Esophagus squamous epithelium (tissue), 4 donors: ENCODE data around the gene GUCA2A.

Source experiments
- POLR2A ChIP-seq, 4 donors: fragments of 450-650 bp; IDR thresholded peaks; one replicate each; pipeline ENCODE4 v1.6.1; 2017; ENCODE audit warnings: antibody characterized with exemption in 4 of 4, mild to moderate bottlenecking in 4 of 4, moderate library complexity in 3 of 4
- TF ChIP-seq, protein P1 (sequence below), 6 experiments: fragments of 450-650 bp in 4 of 6; fragments of 200-600 bp in 2 of 6; sonication (generic) in 2 of 6; IDR thresholded peaks; one replicate each; pipeline ENCODE4 v1.5.1; 2016 to 2019; ENCODE audit warnings: antibody characterized with exemption in 6 of 6, mild to moderate bottlenecking in 4 of 6, moderate library complexity in 4 of 6

DNA sequence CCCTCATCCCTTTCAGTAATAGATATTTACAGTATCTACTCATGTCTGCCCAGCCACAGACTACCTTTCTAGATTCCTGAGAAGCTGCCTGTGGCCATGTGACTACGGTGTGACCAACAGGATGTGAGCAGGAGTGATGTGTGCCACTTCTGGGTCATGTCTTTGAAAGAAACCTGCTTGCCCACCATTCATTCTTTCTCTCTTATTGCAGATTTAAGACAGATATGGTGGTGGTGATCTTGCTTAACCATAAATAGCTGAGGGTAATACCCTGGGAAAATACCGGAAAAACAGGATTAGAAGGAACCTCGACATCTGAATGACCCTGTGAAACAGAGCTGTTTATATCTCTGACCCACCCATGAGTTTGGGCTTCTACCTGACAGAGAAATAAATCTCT is 41.6 kb upstream of the GUCA2A start:
- TF ChIP-seq, protein P1, sequence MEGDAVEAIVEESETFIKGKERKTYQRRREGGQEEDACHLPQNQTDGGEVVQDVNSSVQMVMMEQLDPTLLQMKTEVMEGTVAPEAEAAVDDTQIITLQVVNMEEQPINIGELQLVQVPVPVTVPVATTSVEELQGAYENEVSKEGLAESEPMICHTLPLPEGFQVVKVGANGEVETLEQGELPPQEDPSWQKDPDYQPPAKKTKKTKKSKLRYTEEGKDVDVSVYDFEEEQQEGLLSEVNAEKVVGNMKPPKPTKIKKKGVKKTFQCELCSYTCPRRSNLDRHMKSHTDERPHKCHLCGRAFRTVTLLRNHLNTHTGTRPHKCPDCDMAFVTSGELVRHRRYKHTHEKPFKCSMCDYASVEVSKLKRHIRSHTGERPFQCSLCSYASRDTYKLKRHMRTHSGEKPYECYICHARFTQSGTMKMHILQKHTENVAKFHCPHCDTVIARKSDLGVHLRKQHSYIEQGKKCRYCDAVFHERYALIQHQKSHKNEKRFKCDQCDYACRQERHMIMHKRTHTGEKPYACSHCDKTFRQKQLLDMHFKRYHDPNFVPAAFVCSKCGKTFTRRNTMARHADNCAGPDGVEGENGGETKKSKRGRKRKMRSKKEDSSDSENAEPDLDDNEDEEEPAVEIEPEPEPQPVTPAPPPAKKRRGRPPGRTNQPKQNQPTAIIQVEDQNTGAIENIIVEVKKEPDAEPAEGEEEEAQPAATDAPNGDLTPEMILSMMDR (IDR thresholded peaks at IDR 0.05) = no peak
- TF ChIP-seq POLR2A (IDR thresholded peaks at IDR 0.05) = no peak
